ENCODE data around the gene AP3D1. TPM values are rescaled to one million over a fixed set of nuclear protein-coding genes. Genes with fewer than 3 reads are reported as not detected.

AP3D1 gene
- total and polyA plus RNA-seq, 9 of the 15 experiments (the other 6 are each of a cell fraction or from before 2014, with no cell fraction given), result 1.2 to 86.1 (median 35.9) TPM

- TF ChIP-seq ZBTB40 (IDR thresholded peaks at IDR 0.05) (peak; percentile 89), ZBTB40 (CRISPR knock-in tag; IDR thresholded peaks at IDR 0.05) (no peak), ESRRA (IDR thresholded peaks at IDR 0.05; ENCODE audit: borderline replicate concordance, low read depth) (no peak), ZNF347 (CRISPR knock-in tag; IDR thresholded peaks at IDR 0.05; ENCODE audit: low read depth) (no peak), ZNF398 (CRISPR knock-in tag; IDR thresholded peaks at IDR 0.05) (no peak), MCM2 (IDR thresholded peaks at IDR 0.05; ENCODE audit: low read depth) (no peak), NKRF (IDR thresholded peaks at IDR 0.05; ENCODE audit: borderline replicate concordance) (peak; percentile 100), BMI1 (IDR thresholded peaks at IDR 0.05; ENCODE audit: low read length) (peak; percentile 81)
Observed at GRCh38 chr19:2151339-2152229, at the start of gene AP3D1 (continued).
